IMR-90 (cell line): ENCODE data around the gene ALDOB. TPM values are rescaled to one million over a fixed set of nuclear protein-coding genes. Genes with fewer than 3 reads are reported as not detected.

Source experiments
- ATAC-seq: fragments of 200-7000 bp; cut with Tn5 transposase; 2 replicates; pipeline ENCODE4 v1.9.1; 2020; ENCODE audit warnings: low read depth, mild to moderate bottlenecking, moderate library complexity
- BruUV-seq: library from RNA; stranded (reverse); fragments of 400-500 nt; replicated peaks from 2 replicates; lab custom pipeline; 2021; lab: Mats Ljungman, UMichigan
- CTCF ChIA-PET: fragments of 300-600 bp; formaldehyde crosslinking; extraction: SDS; loops from one replicate; lab custom pipeline; 2021; ENCODE audit warnings: antibody characterized with exemption; lab: Yijun Ruan, JAX
- POLR2A ChIA-PET: fragments of 300-600 bp; sonication (Branson Sonifier 250); formaldehyde crosslinking; loops from one replicate; lab custom pipeline; 2022; ENCODE audit warnings: antibody characterized with exemption; ENCODE audit not compliant: unreplicated experiment; lab: Charles Lee
- DNase-seq: peaks from one replicate; pipeline ENCODE4 v3.0.0; 2013
- H2AFZ ChIP-seq: replicated peaks from 2 replicates; pipeline ENCODE3; 2013; ENCODE audit warnings: low read length, mild to moderate bottlenecking; ENCODE audit not compliant: poor library complexity
- H2AK5ac ChIP-seq: 2 replicates; pipeline ENCODE4 v1.6.1; 2013; ENCODE audit warnings: low read depth, low read length, inconsistent platforms
- H2AK9ac ChIP-seq: replicated peaks from 2 replicates; pipeline ENCODE3; 2013; ENCODE audit warnings: mild to moderate bottlenecking, low read depth, low read length, moderate library complexity; ENCODE audit not compliant: poor library complexity
- H2BK120ac ChIP-seq: 2 replicates; pipeline ENCODE4 v1.6.1; 2013; ENCODE audit warnings: low read depth, low read length, inconsistent platforms
- H2BK15ac ChIP-seq: 3 replicates; pipeline ENCODE4 v1.6.1; 2013; ENCODE audit warnings: low read depth, low read length, inconsistent platforms
- H2BK20ac ChIP-seq: 2 replicates; pipeline ENCODE4 v1.6.1; 2013; ENCODE audit warnings: low read depth, mild to moderate bottlenecking, inconsistent platforms, low read length, moderate library complexity
- H2BK5ac ChIP-seq: 2 replicates; pipeline ENCODE4 v1.6.1; 2013; ENCODE audit warnings: mild to moderate bottlenecking, low read depth, low read length, inconsistent platforms; ENCODE audit not compliant: poor library complexity, severe bottlenecking
- H3K14ac ChIP-seq: replicated peaks from 2 replicates; pipeline ENCODE4 v1.6.1; 2013; ENCODE audit warnings: low read depth, low read length, inconsistent platforms
- H3K18ac ChIP-seq: 2 replicates; pipeline ENCODE4 v1.6.1; 2013; ENCODE audit warnings: low read depth, low read length, control low read depth
- H3K23ac ChIP-seq: 2 replicates; pipeline ENCODE4 v1.6.1; 2013; ENCODE audit warnings: low read depth, low read length, inconsistent platforms
- H3K27ac ChIP-seq: 2 replicates; pipeline ENCODE4 v1.5.1; 2013; ENCODE audit warnings: mild to moderate bottlenecking, control low read depth, low read length; ENCODE audit not compliant: insufficient read depth
- H3K27me3 ChIP-seq: 2 replicates; pipeline ENCODE4 v1.6.1; 2013; ENCODE audit warnings: low read length; ENCODE audit not compliant: control insufficient read depth, insufficient read depth
- H3K36me3 ChIP-seq: 2 replicates; pipeline ENCODE4 v1.6.1; 2013; ENCODE audit warnings: low read length, mixed read lengths; ENCODE audit not compliant: control insufficient read depth, insufficient read depth
- H3K4ac ChIP-seq: 2 replicates; pipeline ENCODE4 v1.6.1; 2013; ENCODE audit warnings: low read depth, low read length, inconsistent platforms
- H3K4me1 ChIP-seq: 2 replicates; pipeline ENCODE4 v1.6.1; 2013; ENCODE audit warnings: low read length, mixed read lengths; ENCODE audit not compliant: control insufficient read depth, insufficient read depth
- H3K4me2 ChIP-seq: 2 replicates; pipeline ENCODE4 v1.6.1; 2013; ENCODE audit warnings: low read depth, mild to moderate bottlenecking, control low read depth, low read length, moderate library complexity
- H3K4me3 ChIP-seq: 2 replicates; pipeline ENCODE4 v1.5.1; 2013; ENCODE audit warnings: low read depth, mild to moderate bottlenecking, control low read depth, low read length, moderate library complexity; ENCODE audit not compliant: insufficient read depth
- H3K56ac ChIP-seq: 2 replicates; pipeline ENCODE4 v1.6.1; 2013; ENCODE audit warnings: low read length, inconsistent platforms; ENCODE audit not compliant: insufficient read depth; ENCODE audit errors: extremely low read depth
- H3K79me1 ChIP-seq, 2 experiments: 2 replicates each; pipeline ENCODE4 v1.6.1; 2013; ENCODE audit warnings: low read length in 2 of 2, inconsistent platforms in 1 of 2, low read depth in 1 of 2
- H3K9ac ChIP-seq: 2 replicates; pipeline ENCODE4 v1.6.1; 2013; ENCODE audit warnings: low read depth, low read length, control low read depth
- H3K9me1 ChIP-seq: 2 replicates; pipeline ENCODE4 v1.6.1; 2013; ENCODE audit warnings: low read length, inconsistent platforms; ENCODE audit not compliant: insufficient read depth
- H3K9me3 ChIP-seq: 2 replicates; pipeline ENCODE4 v1.6.1; 2013; ENCODE audit warnings: low read length; ENCODE audit not compliant: control insufficient read depth, insufficient read depth
- H4K20me1 ChIP-seq: 2 replicates; pipeline ENCODE4 v1.6.1; 2013; ENCODE audit warnings: low read length, inconsistent platforms; ENCODE audit not compliant: insufficient read depth
- H4K5ac ChIP-seq: 2 replicates; pipeline ENCODE4 v1.6.1; 2013; ENCODE audit warnings: mild to moderate bottlenecking, low read depth, low read length, control low read depth
- H4K8ac ChIP-seq, 2 experiments: 2 replicates each; pipeline ENCODE4 v1.6.1; 2013; ENCODE audit warnings: low read depth in 2 of 2, low read length in 2 of 2, control low read depth in 1 of 2, inconsistent platforms in 1 of 2
- H4K91ac ChIP-seq: 2 replicates; pipeline ENCODE4 v1.6.1; 2013; ENCODE audit warnings: low read depth, low read length, inconsistent platforms; ENCODE audit not compliant: insufficient read depth
- BHLHE40 ChIP-seq: fragments of 150-350 bp; IDR thresholded peaks from 2 replicates; pipeline ENCODE4 v1.6.1; 2016; ENCODE audit warnings: mild to moderate bottlenecking, low read depth, low read length
- CEBPB ChIP-seq: IDR thresholded peaks from 2 replicates; pipeline ENCODE4 v1.6.1; 2012; ENCODE audit warnings: low read depth, low read length, improper control_type of control experiment
- CHD1 ChIP-seq: IDR thresholded peaks from 2 replicates; pipeline ENCODE4 v1.6.1; 2012; ENCODE audit warnings: low read depth, low read length, improper control_type of control experiment
- ELK1 ChIP-seq: fragments of 150-350 bp; IDR thresholded peaks from 2 replicates; pipeline ENCODE4 v1.6.1; 2016; ENCODE audit warnings: low read depth, mild to moderate bottlenecking, low read length, moderate library complexity, borderline replicate concordance
- FOS ChIP-seq: fragments of 150-350 bp; IDR thresholded peaks from 2 replicates; pipeline ENCODE4 v1.6.1; 2016; ENCODE audit warnings: low read depth, low read length
- MAFK ChIP-seq: IDR thresholded peaks from 2 replicates; pipeline ENCODE4 v1.6.1; 2012; ENCODE audit warnings: low read depth, low read length, improper control_type of control experiment
- MAZ ChIP-seq: IDR thresholded peaks from 2 replicates; pipeline ENCODE4 v1.6.1; 2012; ENCODE audit warnings: low read depth, mild to moderate bottlenecking, low read length, improper control_type of control experiment, moderate library complexity, borderline replicate concordance
- MXI1 ChIP-seq: IDR thresholded peaks from 2 replicates; pipeline ENCODE4 v1.6.1; 2012; ENCODE audit warnings: low read depth, mild to moderate bottlenecking, low read length, moderate library complexity, borderline replicate concordance
- NFE2L2 ChIP-seq: fragments of 150-350 bp; IDR thresholded peaks from 2 replicates; pipeline ENCODE4 v1.6.1; 2016; ENCODE audit warnings: low read depth, mild to moderate bottlenecking, low read length
- POLR2A ChIP-seq: IDR thresholded peaks from 2 replicates; pipeline ENCODE4 v1.6.1; 2012; ENCODE audit warnings: mild to moderate bottlenecking, low read depth, low read length
- RAD21 ChIP-seq: IDR thresholded peaks from 2 replicates; pipeline ENCODE4 v1.6.1; 2012; ENCODE audit warnings: low read length, improper control_type of control experiment
- RCOR1 ChIP-seq: IDR thresholded peaks from 2 replicates; pipeline ENCODE4 v1.6.1; 2012; ENCODE audit warnings: mild to moderate bottlenecking, low read length, improper control_type of control experiment; ENCODE audit not compliant: insufficient replicate concordance
- RFX5 ChIP-seq: IDR thresholded peaks from 2 replicates; pipeline ENCODE4 v1.8.0; 2012; ENCODE audit warnings: low read depth, mild to moderate bottlenecking, low read length, moderate library complexity
- SMC3 ChIP-seq: fragments of 150-350 bp; IDR thresholded peaks from 2 replicates; pipeline ENCODE4 v1.6.1; 2016; ENCODE audit warnings: low read depth, mild to moderate bottlenecking, antibody characterized with exemption, low read length, moderate library complexity
- USF2 ChIP-seq: fragments of 150-350 bp; IDR thresholded peaks from 2 replicates; pipeline ENCODE4 v1.6.1; 2017; ENCODE audit warnings: mild to moderate bottlenecking, antibody characterized with exemption, low read length, low read depth
- WGBS, 2 experiments: methylation state at CpG; one replicate each; pipeline versions ENCODE4 v1.1.5 to v1.1.7; 2013; ENCODE audit warnings: missing lambda C conversion rate in 2 of 2; ENCODE audit not compliant: insufficient read length in 1 of 2; ENCODE audit errors: extremely low coverage in 2 of 2; 5-methylcytosine and 5-hydroxymethylcytosine counted together
- dilution Hi-C: fragments of 300-500 bp; cut with HindIII; formaldehyde crosslinking; loops from one replicate; pipeline ENCODE4 v1.14.3; 2018; ENCODE audit warnings: low sequenced_read_pairs; ENCODE audit not compliant: unreplicated experiment
- in situ Hi-C: fragments of 300-500 bp; cut with MboI; formaldehyde crosslinking; loops from 3 replicates; pipeline ENCODE4 v1.14.3; 2019; ENCODE audit warnings: low sequenced_read_pairs, inconsistent platforms, mixed read lengths
- intact Hi-C: fragments of 100-400 bp; cut with micrococcal nuclease; formaldehyde crosslinking; loops from 2 replicates; pipeline ENCODE4 v1.10.0; 2022
- polyA plus RNA-seq, 3 experiments: library from polyadenylated mRNA; depleted of rRNA; stranded (reverse); fragments of >200 nt; gene quantifications; 2 replicates each; pipeline ENCODE4 v1.2.3, GENCODE V29; 2012; ENCODE audit warnings: low replicate concordance in 1 of 3
- total RNA-seq: library from RNA; depleted of rRNA; stranded (reverse); fragments of >200 nt; gene quantifications from 2 replicates; pipeline ENCODE4 v1.2.3, GENCODE V29; 2012

Gene ALDOB
- total and polyA plus RNA-seq, 2 of the 4 experiments (the other 2 are of a cell fraction), result not detected

- Histone ChIP-seq H2BK15ac (no peak overlapping the region), H2BK5ac (peak overlapping the region; percentile 58), H4K8ac (peak overlapping the region; percentile 36 to 66; a peak in 1 of 4 replicates), H3K4me3 (peak overlapping the region; percentile 58), H3K56ac (peak overlapping the region; percentile 30; the same call in 1 of the 2 replicates), H3K4ac (peak overlapping the region; percentile 66), H3K79me1 (peaks cover 32 to 45% of the 10 kb centered on the region in 2 experiments), H4K20me1 (no peaks in the 10 kb centered on the region), H3K27ac (peak overlapping the region; percentile 65), H2BK120ac (no peak overlapping the region), H2AK9ac (peak overlapping the region; percentile 94), H3K4me1 (peaks cover 2% of the 10 kb centered on the region), H2AFZ (peak overlapping the region; percentile 93), H2BK20ac (no peak overlapping the region), H3K23ac (peak overlapping the region; percentile 83), H4K91ac (peak overlapping the region; percentile 62; the same call in 1 of the 2 replicates), H3K18ac (no peak overlapping the region), H3K14ac (peak overlapping the region; percentile 84), H3K4me2 (peak overlapping the region; percentile 97), H3K9me1 (no peaks in the 10 kb centered on the region), H3K9ac (peak overlapping the region; percentile 74), H3K9me3 (peaks cover 2% of the 10 kb centered on the region), H4K5ac (0 out of 2 replicates have a peak overlapping the region, but pooled peaks have one; percentile 23), H3K27me3 (no peaks in the 10 kb centered on the region), H3K36me3 (peaks cover 18% of the 10 kb centered on the region), H2AK5ac (peak overlapping the region; percentile 69; the same call in 1 of the 2 replicates)
- BruUV-seq, result no TSS peak
- no peak for DNase-seq
- intact Hi-C loops, result loop anchor here (5.0 kb wide), 1 partner anchor 133 kb away; the partner anchor contains the start of gene RNF20
- POLR2A ChIA-PET, result no interaction called here
- in situ Hi-C loops, result no loop called here
- dilution Hi-C loops, result no loop called here
- 0% methylated on average over 10 of the region's 28 CpGs; no CpG with 5 or more reads in 1 of the 2 experiments for WGBS, 2 experiments
- CTCF ChIA-PET, result interaction anchor here (0.8 to 1.6 kb wide), 2 partner anchors 11 kb away, joined by 3 to 5 read pairs; no protein-coding TSS in a partner anchor
- ATAC-seq, result peak; percentile 24
- no peak for TF ChIP-seq POLR2A
- TF ChIP-seq MXI1, result no peak
- TF ChIP-seq MAZ, result no peak
- TF ChIP-seq FOS, result no peak
- TF ChIP-seq BHLHE40, result no peak
- no peak for TF ChIP-seq CEBPB
- no peak for TF ChIP-seq CHD1
- TF ChIP-seq MAFK, result no peak
- TF ChIP-seq RFX5, result no peak
- TF ChIP-seq SMC3, result no peak
- TF ChIP-seq RCOR1, result no peak
- no peak for TF ChIP-seq RAD21
- no peak for TF ChIP-seq NFE2L2
- no peak for TF ChIP-seq USF2
- no peak for TF ChIP-seq ELK1
Observed at GRCh38 chr9:101398930-101399642, 36.5 kb downstream of the ALDOB start.
